Gastroesophageal sphincter (tissue), 3 donors: ENCODE results near the gene PCTP.

Source experiments
- POLR2A ChIP-seq, 2 donors: fragments of 450-650 bp; IDR thresholded peaks; one replicate each; pipeline ENCODE4 v1.6.1; 2017; ENCODE audit warnings: antibody characterized with exemption in 2 of 2, mild to moderate bottlenecking in 2 of 2, moderate library complexity in 1 of 2
- TF ChIP-seq, protein P1 (sequence below), 4 experiments: fragments of 200-600 bp in 2 of 4; fragments of 450-650 bp in 2 of 4; sonication (generic) in 1 of 4; IDR thresholded peaks; one replicate each; pipeline ENCODE4 v1.5.1; 2017 to 2019; ENCODE audit warnings: antibody characterized with exemption in 4 of 4, mild to moderate bottlenecking in 2 of 4, moderate library complexity in 2 of 4

DNA sequence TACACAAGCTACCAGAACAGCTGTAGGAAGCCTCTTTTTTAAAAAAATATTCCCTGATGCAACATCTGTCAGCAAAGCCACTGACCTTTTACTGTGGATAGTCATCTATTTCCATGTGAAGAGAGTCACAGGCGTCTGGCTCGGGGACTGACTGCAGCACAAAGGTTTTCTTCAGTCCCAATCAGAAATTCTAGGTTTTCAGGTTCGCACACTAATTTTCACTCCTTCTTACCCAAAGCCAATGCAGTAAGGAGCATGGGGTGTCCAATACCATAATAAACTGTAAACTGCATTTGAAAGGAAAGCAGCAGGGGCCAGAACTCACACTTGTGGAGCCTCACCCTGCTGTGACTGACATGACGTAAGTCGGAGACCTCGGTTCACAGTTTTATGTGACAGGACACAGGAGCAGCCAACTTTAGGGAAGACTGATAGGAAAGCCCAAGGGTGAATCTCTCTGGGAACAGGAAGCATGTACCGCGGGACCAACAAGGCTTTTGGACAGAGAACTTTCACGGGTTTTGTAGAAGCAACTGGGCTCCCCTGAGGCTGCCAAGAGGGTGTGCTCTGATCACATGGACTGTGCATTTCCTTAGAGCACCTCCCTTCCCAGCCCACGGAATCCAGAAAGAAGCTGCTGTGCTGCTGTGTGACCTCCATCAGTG lies 19.1 kb upstream of the PCTP start:
- TF ChIP-seq, protein P1, sequence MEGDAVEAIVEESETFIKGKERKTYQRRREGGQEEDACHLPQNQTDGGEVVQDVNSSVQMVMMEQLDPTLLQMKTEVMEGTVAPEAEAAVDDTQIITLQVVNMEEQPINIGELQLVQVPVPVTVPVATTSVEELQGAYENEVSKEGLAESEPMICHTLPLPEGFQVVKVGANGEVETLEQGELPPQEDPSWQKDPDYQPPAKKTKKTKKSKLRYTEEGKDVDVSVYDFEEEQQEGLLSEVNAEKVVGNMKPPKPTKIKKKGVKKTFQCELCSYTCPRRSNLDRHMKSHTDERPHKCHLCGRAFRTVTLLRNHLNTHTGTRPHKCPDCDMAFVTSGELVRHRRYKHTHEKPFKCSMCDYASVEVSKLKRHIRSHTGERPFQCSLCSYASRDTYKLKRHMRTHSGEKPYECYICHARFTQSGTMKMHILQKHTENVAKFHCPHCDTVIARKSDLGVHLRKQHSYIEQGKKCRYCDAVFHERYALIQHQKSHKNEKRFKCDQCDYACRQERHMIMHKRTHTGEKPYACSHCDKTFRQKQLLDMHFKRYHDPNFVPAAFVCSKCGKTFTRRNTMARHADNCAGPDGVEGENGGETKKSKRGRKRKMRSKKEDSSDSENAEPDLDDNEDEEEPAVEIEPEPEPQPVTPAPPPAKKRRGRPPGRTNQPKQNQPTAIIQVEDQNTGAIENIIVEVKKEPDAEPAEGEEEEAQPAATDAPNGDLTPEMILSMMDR (IDR thresholded peaks at IDR 0.05): no peak
- TF ChIP-seq POLR2A (IDR thresholded peaks at IDR 0.05): peak in 1 of 2 donors; percentile 29
